ENCODE results near the gene CAPZA3. TPM values are rescaled to one million over a fixed set of nuclear protein-coding genes. Genes with fewer than 3 reads are reported as not detected.

Gene CAPZA3
- total and polyA plus RNA-seq, 2 experiments from 2014 or later: not detected

DNA sequence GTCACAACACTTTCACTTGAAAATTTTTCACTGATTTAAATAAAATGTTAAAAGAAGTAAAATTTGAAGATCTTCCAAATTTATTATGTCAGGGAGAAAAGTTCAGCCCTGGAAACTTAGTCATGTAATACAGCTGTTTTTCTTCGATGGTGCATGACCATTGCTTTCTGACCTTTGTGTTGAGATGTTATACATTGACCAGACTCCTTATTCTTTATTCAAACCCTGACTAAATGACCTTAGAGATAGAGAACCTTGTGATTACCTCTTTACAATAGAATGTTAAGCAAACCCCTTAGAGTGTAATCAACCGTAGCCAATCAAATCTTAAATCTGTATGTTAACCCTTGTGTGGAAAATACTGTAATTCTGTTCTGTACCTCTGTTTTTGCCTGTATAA lies 34.6 kb upstream of the CAPZA3 start:
- no peaks in the 10 kb centered on the region for H3K27me3 ChIP-seq (ENCODE audit: insufficient read depth)
- H3F3A ChIP-seq (replicated peaks; ENCODE audit: low read depth): no peaks in the 10 kb centered on the region
- no peak for TF ChIP-seq EZH2phosphoT487 (IDR thresholded peaks at IDR 0.05; ENCODE audit: unreplicated experiment)
- TF ChIP-seq POLR2AphosphoS5 (IDR thresholded peaks at IDR 0.05; ENCODE audit: low read depth): no peak
- no peak for TF ChIP-seq JUNB (IDR thresholded peaks at IDR 0.05; ENCODE audit: unreplicated experiment)
- TF ChIP-seq, protein P1, sequence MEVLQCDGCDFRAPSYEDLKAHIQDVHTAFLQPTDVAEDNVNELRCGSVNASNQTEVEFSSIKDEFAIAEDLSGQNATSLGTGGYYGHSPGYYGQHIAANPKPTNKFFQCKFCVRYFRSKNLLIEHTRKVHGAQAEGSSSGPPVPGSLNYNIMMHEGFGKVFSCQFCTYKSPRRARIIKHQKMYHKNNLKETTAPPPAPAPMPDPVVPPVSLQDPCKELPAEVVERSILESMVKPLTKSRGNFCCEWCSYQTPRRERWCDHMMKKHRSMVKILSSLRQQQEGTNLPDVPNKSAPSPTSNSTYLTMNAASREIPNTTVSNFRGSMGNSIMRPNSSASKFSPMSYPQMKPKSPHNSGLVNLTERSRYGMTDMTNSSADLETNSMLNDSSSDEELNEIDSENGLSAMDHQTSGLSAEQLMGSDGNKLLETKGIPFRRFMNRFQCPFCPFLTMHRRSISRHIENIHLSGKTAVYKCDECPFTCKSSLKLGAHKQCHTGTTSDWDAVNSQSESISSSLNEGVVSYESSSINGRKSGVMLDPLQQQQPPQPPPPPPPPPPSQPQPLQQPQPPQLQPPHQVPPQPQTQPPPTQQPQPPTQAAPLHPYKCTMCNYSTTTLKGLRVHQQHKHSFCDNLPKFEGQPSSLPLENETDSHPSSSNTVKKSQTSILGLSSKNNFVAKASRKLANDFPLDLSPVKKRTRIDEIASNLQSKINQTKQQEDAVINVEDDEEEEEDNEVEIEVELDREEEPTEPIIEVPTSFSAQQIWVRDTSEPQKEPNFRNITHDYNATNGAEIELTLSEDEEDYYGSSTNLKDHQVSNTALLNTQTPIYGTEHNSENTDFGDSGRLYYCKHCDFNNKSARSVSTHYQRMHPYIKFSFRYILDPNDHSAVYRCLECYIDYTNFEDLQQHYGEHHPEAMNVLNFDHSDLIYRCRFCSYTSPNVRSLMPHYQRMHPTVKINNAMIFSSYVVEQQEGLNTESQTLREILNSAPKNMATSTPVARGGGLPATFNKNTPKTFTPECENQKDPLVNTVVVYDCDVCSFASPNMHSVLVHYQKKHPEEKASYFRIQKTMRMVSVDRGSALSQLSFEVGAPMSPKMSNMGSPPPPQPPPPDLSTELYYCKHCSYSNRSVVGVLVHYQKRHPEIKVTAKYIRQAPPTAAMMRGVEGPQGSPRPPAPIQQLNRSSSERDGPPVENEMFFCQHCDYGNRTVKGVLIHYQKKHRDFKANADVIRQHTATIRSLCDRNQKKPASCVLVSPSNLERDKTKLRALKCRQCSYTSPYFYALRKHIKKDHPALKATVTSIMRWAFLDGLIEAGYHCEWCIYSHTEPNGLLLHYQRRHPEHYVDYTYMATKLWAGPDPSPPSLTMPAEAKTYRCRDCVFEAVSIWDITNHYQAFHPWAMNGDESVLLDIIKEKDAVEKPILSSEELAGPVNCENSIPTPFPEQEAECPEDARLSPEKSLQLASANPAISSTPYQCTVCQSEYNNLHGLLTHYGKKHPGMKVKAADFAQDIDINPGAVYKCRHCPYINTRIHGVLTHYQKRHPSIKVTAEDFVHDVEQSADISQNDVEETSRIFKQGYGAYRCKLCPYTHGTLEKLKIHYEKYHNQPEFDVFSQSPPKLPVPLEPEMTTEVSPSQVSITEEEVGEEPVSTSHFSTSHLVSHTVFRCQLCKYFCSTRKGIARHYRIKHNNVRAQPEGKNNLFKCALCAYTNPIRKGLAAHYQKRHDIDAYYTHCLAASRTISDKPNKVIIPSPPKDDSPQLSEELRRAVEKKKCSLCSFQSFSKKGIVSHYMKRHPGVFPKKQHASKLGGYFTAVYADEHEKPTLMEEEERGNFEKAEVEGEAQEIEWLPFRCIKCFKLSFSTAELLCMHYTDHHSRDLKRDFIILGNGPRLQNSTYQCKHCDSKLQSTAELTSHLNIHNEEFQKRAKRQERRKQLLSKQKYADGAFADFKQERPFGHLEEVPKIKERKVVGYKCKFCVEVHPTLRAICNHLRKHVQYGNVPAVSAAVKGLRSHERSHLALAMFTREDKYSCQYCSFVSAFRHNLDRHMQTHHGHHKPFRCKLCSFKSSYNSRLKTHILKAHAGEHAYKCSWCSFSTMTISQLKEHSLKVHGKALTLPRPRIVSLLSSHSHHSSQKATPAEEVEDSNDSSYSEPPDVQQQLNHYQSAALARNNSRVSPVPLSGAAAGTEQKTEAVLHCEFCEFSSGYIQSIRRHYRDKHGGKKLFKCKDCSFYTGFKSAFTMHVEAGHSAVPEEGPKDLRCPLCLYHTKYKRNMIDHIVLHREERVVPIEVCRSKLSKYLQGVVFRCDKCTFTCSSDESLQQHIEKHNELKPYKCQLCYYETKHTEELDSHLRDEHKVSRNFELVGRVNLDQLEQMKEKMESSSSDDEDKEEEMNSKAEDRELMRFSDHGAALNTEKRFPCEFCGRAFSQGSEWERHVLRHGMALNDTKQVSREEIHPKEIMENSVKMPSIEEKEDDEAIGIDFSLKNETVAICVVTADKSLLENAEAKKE (CRISPR knock-in tag; IDR thresholded peaks at IDR 0.05): no peak
- TF ChIP-seq EZH2 (IDR thresholded peaks at IDR 0.05; ENCODE audit: low read depth, unreplicated experiment): no peak
- no peak for TF ChIP-seq ZNF331 (CRISPR knock-in tag; IDR thresholded peaks at IDR 0.05; ENCODE audit: low read depth)
- no peak for TF ChIP-seq NANOG (IDR thresholded peaks at IDR 0.05; ENCODE audit: borderline replicate concordance)
- TF ChIP-seq, protein P2, sequence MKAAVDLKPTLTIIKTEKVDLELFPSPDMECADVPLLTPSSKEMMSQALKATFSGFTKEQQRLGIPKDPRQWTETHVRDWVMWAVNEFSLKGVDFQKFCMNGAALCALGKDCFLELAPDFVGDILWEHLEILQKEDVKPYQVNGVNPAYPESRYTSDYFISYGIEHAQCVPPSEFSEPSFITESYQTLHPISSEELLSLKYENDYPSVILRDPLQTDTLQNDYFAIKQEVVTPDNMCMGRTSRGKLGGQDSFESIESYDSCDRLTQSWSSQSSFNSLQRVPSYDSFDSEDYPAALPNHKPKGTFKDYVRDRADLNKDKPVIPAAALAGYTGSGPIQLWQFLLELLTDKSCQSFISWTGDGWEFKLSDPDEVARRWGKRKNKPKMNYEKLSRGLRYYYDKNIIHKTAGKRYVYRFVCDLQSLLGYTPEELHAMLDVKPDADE (IDR thresholded peaks at IDR 0.05): no peak
- TF ChIP-seq, protein P3, sequence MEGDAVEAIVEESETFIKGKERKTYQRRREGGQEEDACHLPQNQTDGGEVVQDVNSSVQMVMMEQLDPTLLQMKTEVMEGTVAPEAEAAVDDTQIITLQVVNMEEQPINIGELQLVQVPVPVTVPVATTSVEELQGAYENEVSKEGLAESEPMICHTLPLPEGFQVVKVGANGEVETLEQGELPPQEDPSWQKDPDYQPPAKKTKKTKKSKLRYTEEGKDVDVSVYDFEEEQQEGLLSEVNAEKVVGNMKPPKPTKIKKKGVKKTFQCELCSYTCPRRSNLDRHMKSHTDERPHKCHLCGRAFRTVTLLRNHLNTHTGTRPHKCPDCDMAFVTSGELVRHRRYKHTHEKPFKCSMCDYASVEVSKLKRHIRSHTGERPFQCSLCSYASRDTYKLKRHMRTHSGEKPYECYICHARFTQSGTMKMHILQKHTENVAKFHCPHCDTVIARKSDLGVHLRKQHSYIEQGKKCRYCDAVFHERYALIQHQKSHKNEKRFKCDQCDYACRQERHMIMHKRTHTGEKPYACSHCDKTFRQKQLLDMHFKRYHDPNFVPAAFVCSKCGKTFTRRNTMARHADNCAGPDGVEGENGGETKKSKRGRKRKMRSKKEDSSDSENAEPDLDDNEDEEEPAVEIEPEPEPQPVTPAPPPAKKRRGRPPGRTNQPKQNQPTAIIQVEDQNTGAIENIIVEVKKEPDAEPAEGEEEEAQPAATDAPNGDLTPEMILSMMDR (conservative IDR thresholded peaks at IDR 0.05; ENCODE audit: low read depth in 2 of 2): no peak
- H3K79me2 ChIP-seq (replicated peaks; ENCODE audit: insufficient read depth): no peaks in the 10 kb centered on the region
- H3K4me1 ChIP-seq (ENCODE audit: insufficient read depth): no peaks in the 10 kb centered on the region
- H3K9me2 ChIP-seq (ENCODE audit: insufficient read depth): no peaks in the 10 kb centered on the region
- H3K4me3 Mint-ChIP-seq: no peak overlapping the region
- H3K27ac ChIP-seq (ENCODE audit: low read depth): no peak overlapping the region
- H3K36me3 Mint-ChIP-seq (ENCODE audit: low read depth): peaks cover 4% of the 10 kb centered on the region; the same call in 2 of the 3 replicates
- H3K9me3 Mint-ChIP-seq: peaks cover 4% of the 10 kb centered on the region
- no peak for DNase-seq (ENCODE audit: low spot score)
- H3K4me1 Mint-ChIP-seq: peaks cover 4% of the 10 kb centered on the region
- no peak overlapping the region for H3K4me2 ChIP-seq
- H2AFZ ChIP-seq: no peak overlapping the region
- H3K4me3 ChIP-seq: no peak overlapping the region
- no peak for ATAC-seq
- no peaks in the 10 kb centered on the region for H4K20me1 ChIP-seq (replicated peaks; ENCODE audit: insufficient read depth)
- no peak overlapping the region for H3K27ac Mint-ChIP-seq
- no peaks in the 10 kb centered on the region for H3K27me3 Mint-ChIP-seq (ENCODE audit: insufficient read depth, low read depth, poor library complexity)
- H3K36me3 ChIP-seq (ENCODE audit: insufficient read depth): no peaks in the 10 kb centered on the region
